Tibial nerve (tissue), 4 donors: ENCODE results near the gene MARCHF3. TPM values are rescaled to one million over a fixed set of nuclear protein-coding genes. Genes with fewer than 3 reads are reported as not detected.

Experiments
- DNase-seq, 2 donors: peaks; one replicate each; pipeline ENCODE4 v3.0.0-alpha.2; 2019; ENCODE audit warnings: low spot score in 2 of 2
- H3K27ac ChIP-seq, 4 donors: fragments of 200-600 bp; sonication (generic) in 3 of 4; one replicate each; pipeline ENCODE4 v1.5.1; 2017 to 2019; ENCODE audit warnings: mild to moderate bottlenecking in 1 of 4
- H3K27me3 ChIP-seq, 2 donors: fragments of 200-600 bp; sonication (generic) in 1 of 2; one replicate each; pipeline versions ENCODE4 v1.5.1 to v1.6.0; 2017 to 2019
- H3K36me3 ChIP-seq, 3 donors: fragments of 200-600 bp; sonication (generic); one replicate each; pipeline ENCODE4 v1.5.1; 2018 to 2019
- H3K4me1 ChIP-seq, 4 donors: fragments of 200-600 bp; sonication (generic) in 3 of 4; one replicate each; pipeline ENCODE4 v1.5.1; 2017 to 2019
- H3K4me3 ChIP-seq, 4 donors: fragments of 200-600 bp; sonication (generic) in 3 of 4; one replicate each; pipeline ENCODE4 v1.5.1; 2017 to 2019; ENCODE audit warnings: mild to moderate bottlenecking in 1 of 4, moderate library complexity in 1 of 4
- H3K9me3 ChIP-seq, 4 donors: fragments of 200-600 bp; sonication (generic) in 3 of 4; one replicate each; pipeline ENCODE4 v1.5.1; 2017 to 2019
- EP300 ChIP-seq, 2 donors: sonication (generic); formaldehyde crosslinking; IDR thresholded peaks; one replicate each; pipeline ENCODE4 v1.6.1; 2017; ENCODE audit warnings: antibody characterized with exemption in 2 of 2, mild to moderate bottlenecking in 1 of 2
- POLR2A ChIP-seq, 2 donors: fragments of 450-650 bp; IDR thresholded peaks; one replicate each; pipeline ENCODE4 v1.6.1; 2017; ENCODE audit warnings: antibody characterized with exemption in 2 of 2, mild to moderate bottlenecking in 2 of 2, moderate library complexity in 2 of 2
- WGBS, 2 donors: methylation state at CpG; one replicate each; pipeline ENCODE4 v1.1.5; 2018; 5-methylcytosine and 5-hydroxymethylcytosine counted together
- total RNA-seq, 4 donors: library from RNA; depleted of rRNA; stranded (reverse); fragments of >200 nt; gene quantifications; one replicate each; pipeline ENCODE4 v1.1.0, GENCODE V29; 2016
- TF ChIP-seq, protein P1 (sequence below), 5 experiments: fragments of 200-600 bp in 3 of 5; fragments of 450-650 bp in 2 of 5; sonication (generic) in 3 of 5; IDR thresholded peaks; one replicate each; pipeline ENCODE4 v1.5.1; 2016 to 2019; ENCODE audit warnings: antibody characterized with exemption in 5 of 5, mild to moderate bottlenecking in 3 of 5, moderate library complexity in 2 of 5

Gene MARCHF3
- total RNA-seq, 4 donors from 2014 or later: 1.8 to 8.7 (median 4.7) TPM

DNA sequence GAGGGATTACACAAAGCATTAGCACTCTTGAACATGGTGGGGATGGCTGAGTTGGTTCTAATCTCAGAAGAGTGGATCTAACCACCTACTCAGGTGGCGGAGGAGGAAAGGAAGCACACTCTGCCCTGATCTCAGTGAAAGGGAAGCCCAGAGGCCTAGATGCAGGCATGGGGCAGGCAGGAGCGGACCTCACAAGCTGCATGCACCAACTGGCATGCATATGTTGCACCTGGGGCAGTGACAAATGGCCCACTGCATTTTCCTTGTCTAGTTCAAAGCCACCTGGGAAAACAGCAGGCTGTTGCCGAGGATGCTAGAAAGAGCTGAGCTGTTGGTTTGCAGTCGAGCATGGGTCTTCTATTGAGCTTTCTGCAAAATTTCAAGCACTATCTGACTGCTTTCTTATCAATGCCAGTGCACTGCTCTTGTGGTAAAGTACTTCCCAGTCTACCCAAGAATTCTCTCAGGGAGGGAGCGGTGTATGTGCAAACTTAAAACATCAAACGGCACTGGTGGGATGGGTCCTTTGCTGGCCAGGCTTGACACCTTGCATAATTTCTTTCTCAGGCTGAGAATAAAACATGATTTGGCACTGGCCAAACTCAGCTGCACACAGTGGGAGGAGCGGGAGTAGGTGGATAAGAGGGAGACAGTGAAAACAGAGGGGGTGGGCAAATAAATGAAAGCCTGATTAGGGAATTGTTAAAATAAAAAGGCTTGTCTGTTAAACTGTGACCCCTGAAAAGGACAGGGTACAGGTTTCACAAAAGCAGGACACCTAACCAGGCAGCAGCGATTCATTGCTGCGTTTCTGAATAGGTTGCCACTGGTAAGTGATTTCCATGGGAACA is 108.9 kb downstream of the MARCHF3 start:
- Histone ChIP-seq H3K4me1 (peaks cover 0 to 23% (median 4%) of the 10 kb centered on the region in 4 donors), H3K36me3 (no peaks in the 10 kb centered on the region), H3K9me3 (no peaks in the 10 kb centered on the region), H3K4me3 (no peak overlapping the region), H3K27me3 (no peaks in the 10 kb centered on the region), H3K27ac (no peak overlapping the region)
- TF ChIP-seq EP300 (IDR thresholded peaks at IDR 0.05) (no peak), POLR2A (IDR thresholded peaks at IDR 0.05) (no peak)
- 84 to 88% methylated on average over 7 to 9 of the region's 9 CpGs for WGBS, 2 donors
- DNase-seq: no peak

DNA sequence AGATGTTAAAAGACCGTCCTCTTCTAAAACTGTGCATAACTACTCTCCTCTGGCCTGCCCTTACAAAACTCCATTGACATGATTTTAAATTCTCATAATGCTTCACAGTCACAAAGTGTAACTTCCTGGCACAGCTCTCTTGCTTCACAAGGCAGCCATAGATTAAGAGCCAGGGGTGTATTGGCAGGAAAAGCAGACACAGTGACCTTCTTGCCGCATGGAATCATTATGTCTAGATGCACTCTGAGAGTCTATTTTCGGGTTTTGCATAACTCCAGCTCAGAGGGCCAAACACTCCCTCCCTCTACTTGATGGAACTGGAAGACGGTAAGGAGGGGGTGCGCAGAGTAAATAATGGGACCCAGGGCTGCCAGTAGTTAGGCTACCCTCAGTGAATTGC is 110.1 kb downstream of the MARCHF3 start:
- H3K27ac ChIP-seq: no peak overlapping the region
- WGBS, 2 donors: 23 to 31% methylated on average over 5 of the region's 5 CpGs
- no peak for DNase-seq

GRCh38 chr5:126919566-126919965 is 110.8 kb downstream of the MARCHF3 start:
- H3K27me3 ChIP-seq: no peaks in the 10 kb centered on the region
- H3K4me3 ChIP-seq: no peak overlapping the region
- no peaks in the 10 kb centered on the region for H3K9me3 ChIP-seq
- TF ChIP-seq POLR2A (IDR thresholded peaks at IDR 0.05) (no peak), EP300 (IDR thresholded peaks at IDR 0.05) (no peak)
- TF ChIP-seq, protein P1, sequence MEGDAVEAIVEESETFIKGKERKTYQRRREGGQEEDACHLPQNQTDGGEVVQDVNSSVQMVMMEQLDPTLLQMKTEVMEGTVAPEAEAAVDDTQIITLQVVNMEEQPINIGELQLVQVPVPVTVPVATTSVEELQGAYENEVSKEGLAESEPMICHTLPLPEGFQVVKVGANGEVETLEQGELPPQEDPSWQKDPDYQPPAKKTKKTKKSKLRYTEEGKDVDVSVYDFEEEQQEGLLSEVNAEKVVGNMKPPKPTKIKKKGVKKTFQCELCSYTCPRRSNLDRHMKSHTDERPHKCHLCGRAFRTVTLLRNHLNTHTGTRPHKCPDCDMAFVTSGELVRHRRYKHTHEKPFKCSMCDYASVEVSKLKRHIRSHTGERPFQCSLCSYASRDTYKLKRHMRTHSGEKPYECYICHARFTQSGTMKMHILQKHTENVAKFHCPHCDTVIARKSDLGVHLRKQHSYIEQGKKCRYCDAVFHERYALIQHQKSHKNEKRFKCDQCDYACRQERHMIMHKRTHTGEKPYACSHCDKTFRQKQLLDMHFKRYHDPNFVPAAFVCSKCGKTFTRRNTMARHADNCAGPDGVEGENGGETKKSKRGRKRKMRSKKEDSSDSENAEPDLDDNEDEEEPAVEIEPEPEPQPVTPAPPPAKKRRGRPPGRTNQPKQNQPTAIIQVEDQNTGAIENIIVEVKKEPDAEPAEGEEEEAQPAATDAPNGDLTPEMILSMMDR (IDR thresholded peaks at IDR 0.05): no peak
- WGBS, 2 donors: 54 to 58% methylated on average over 5 to 7 of the region's 7 CpGs
- no peak for DNase-seq
- peaks cover 0 to 23% (median 4%) of the 10 kb centered on the region in 4 donors for H3K4me1 ChIP-seq
- no peak overlapping the region for H3K27ac ChIP-seq
- H3K36me3 ChIP-seq: no peaks in the 10 kb centered on the region

More for the DNA sequence above, 110.1 kb downstream of the MARCHF3 start:
- Histone ChIP-seq H3K9me3 (no peaks in the 10 kb centered on the region), H3K36me3 (no peaks in the 10 kb centered on the region), H3K27me3 (no peaks in the 10 kb centered on the region), H3K4me3 (no peak overlapping the region), H3K4me1 (peaks cover 0 to 23% (median 4%) of the 10 kb centered on the region in 4 donors)
- TF ChIP-seq POLR2A (IDR thresholded peaks at IDR 0.05): no peak
- peak in 1 of 2 donors; percentile 48 for TF ChIP-seq EP300 (IDR thresholded peaks at IDR 0.05)
- TF ChIP-seq, protein P1 (IDR thresholded peaks at IDR 0.05): no peak

- no peak for DNase-seq
- WGBS, 2 donors: 87 to 91% methylated on average over 3 of the region's 3 CpGs
- H3K27ac ChIP-seq: no peak overlapping the region
- no peaks in the 10 kb centered on the region for H3K9me3 ChIP-seq
- H3K27me3 ChIP-seq: no peaks in the 10 kb centered on the region
- H3K36me3 ChIP-seq: no peaks in the 10 kb centered on the region
- TF ChIP-seq, protein P1 (IDR thresholded peaks at IDR 0.05): no peak
- no peak for TF ChIP-seq POLR2A (IDR thresholded peaks at IDR 0.05)
- TF ChIP-seq EP300 (IDR thresholded peaks at IDR 0.05): no peak
- H3K4me3 ChIP-seq: no peak overlapping the region
- H3K4me1 ChIP-seq: peaks cover 0 to 23% (median 4%) of the 10 kb centered on the region in 4 donors
Measured at GRCh38 chr5:126918615-126918957, 111.8 kb downstream of the MARCHF3 start.

DNA sequence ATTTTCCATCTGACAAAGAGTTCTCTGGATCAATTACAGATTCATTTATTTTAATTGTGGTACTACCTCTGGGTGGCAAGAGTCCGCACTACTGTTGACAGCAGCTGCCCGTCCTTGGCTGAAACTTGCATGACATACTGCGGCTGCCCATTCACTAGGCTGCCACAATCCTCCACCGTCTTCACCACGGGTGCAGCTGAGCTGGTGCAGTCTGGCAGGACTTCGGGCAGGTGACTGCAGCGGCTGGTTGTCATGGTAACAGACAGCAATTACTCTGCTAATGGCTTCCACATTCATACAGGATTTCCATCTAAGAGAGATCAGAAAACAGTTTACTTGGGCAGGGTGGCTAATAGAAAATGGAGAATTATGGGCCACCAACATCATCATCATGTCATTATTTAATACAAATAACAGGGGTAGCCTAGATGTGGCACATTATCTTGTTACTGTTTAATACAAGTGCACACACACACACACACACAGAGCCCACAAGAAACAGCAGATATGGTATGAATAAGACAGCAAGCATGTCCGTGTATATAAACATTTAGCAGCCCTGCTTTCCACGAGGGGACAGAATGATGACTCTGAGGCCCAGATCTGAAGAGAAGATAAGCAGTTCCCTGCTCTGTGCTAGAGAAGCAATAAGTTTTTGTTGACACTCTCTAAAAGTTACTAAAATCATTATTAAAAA is 112.3 kb downstream of the MARCHF3 start:
- DNase-seq: no peak
- 79 to 85% methylated on average over 9 of the region's 9 CpGs for WGBS, 2 donors
- H3K4me1 ChIP-seq: peaks cover 0 to 23% (median 4%) of the 10 kb centered on the region in 4 donors
- no peak overlapping the region for H3K4me3 ChIP-seq
- TF ChIP-seq POLR2A (IDR thresholded peaks at IDR 0.05) (no peak), EP300 (IDR thresholded peaks at IDR 0.05) (no peak)
- TF ChIP-seq, protein P1 (IDR thresholded peaks at IDR 0.05): no peak
- no peaks in the 10 kb centered on the region for H3K27me3 ChIP-seq
- no peaks in the 10 kb centered on the region for H3K36me3 ChIP-seq
- no peak overlapping the region for H3K27ac ChIP-seq
- no peaks in the 10 kb centered on the region for H3K9me3 ChIP-seq
